K562 (cell line): Measurements from ENCODE around the gene ERBB4. TPM values are rescaled to one million over a fixed set of nuclear protein-coding genes. Genes with fewer than 3 reads are reported as not detected.

Experiments used
- ATAC-seq: fragments of 200-7000 bp; cut with Tn5 transposase; 3 replicates; pipeline ENCODE4 v1.9.1; 2020; ENCODE audit warnings: moderate library complexity
- BruUV-seq: library from RNA; stranded (reverse); fragments of 400-500 nt; replicated peaks from 2 replicates; lab custom pipeline; 2021; lab: Mats Ljungman, UMichigan
- CTCF ChIA-PET: fragments of 300-600 bp; formaldehyde crosslinking; extraction: SDS; loops from one replicate; lab custom pipeline; 2021; ENCODE audit warnings: low intra/inter-chr PET ratio; lab: Yijun Ruan, JAX
- POLR2A ChIA-PET: fragments of 300-600, 350-650 bp; sonication (Branson Sonifier 250); formaldehyde crosslinking; extraction: SDS; loops from one replicate; lab custom pipeline; 2021; ENCODE audit warnings: antibody characterized with exemption, inconsistent platforms; lab: Yijun Ruan, JAX
- DNase-seq, 4 experiments: peaks; one replicate each; pipeline versions ENCODE4 v3.0.0 to v3.0.0-alpha.2; 2011 to 2018; ENCODE audit warnings: low spot score in 3 of 4, mixed read lengths in 3 of 4; ENCODE audit errors: extremely low read depth in 1 of 4
- FAIRE-seq: peaks from 2 replicates; lab custom pipeline; 2011; peaks lifted over from hg19 to GRCh38; lab: Jason Lieb, UNC
- H2AFZ ChIP-seq: 2 replicates; pipeline ENCODE4 v1.6.0; 2011; ENCODE audit warnings: low read depth, low read length, control low read depth, inconsistent platforms
- H3K27ac ChIP-seq: fragments of 200-600 bp; 3 replicates; pipeline ENCODE4 v1.8.0; 2011; ENCODE audit warnings: low read depth, mild to moderate bottlenecking, control low read depth, inconsistent platforms, low read length, moderate library complexity, mixed read lengths; ENCODE audit errors: extremely low read depth
- H3K27me3 ChIP-seq, 2 experiments: fragments of 300-600 bp in 1 of 2; 2 replicates in 1 of 2; 3 replicates in 1 of 2; pipeline versions ENCODE4 v1.6.0 to v1.8.0; 2011; ENCODE audit warnings: inconsistent platforms in 2 of 2, low read length in 2 of 2, mild to moderate bottlenecking in 1 of 2, mixed read lengths in 1 of 2, moderate library complexity in 1 of 2; ENCODE audit not compliant: control insufficient read depth in 2 of 2, insufficient read depth in 2 of 2
- H3K36me3 ChIP-seq: fragments of 300-600 bp; 3 replicates; pipeline ENCODE4 v1.8.0; 2011; ENCODE audit warnings: mild to moderate bottlenecking, low read length, inconsistent platforms; ENCODE audit not compliant: control insufficient read depth, insufficient read depth
- H3K4me1 ChIP-seq, 2 experiments: fragments of 200-600 bp in 1 of 2; replicated peaks in 1 of 2; 2 replicates in 1 of 2; 3 replicates in 1 of 2; pipeline versions ENCODE4 v1.5.1 to v1.8.0; 2011; ENCODE audit warnings: inconsistent platforms in 2 of 2, low read length in 2 of 2, mild to moderate bottlenecking in 1 of 2, mixed read lengths in 1 of 2, moderate library complexity in 1 of 2; ENCODE audit not compliant: control insufficient read depth in 2 of 2, insufficient read depth in 2 of 2
- H3K4me2 ChIP-seq: 2 replicates; pipeline ENCODE4 v1.6.1; 2011; ENCODE audit warnings: low read length, control low read depth, inconsistent platforms, mixed read lengths; ENCODE audit not compliant: insufficient read depth
- H3K4me3 ChIP-seq: fragments of 200-600 bp; sonication (generic), shearing (Covaris generic); 2 replicates; pipeline ENCODE4 v1.5.1; 2016; ENCODE audit warnings: control low read depth, inconsistent platforms
- H3K79me2 ChIP-seq: fragments of 200-600 bp; 3 replicates; pipeline ENCODE4 v1.8.0; 2011; ENCODE audit warnings: low read length, inconsistent platforms; ENCODE audit not compliant: control insufficient read depth, insufficient read depth
- H3K9ac ChIP-seq, 2 experiments: 2 replicates each; pipeline versions ENCODE4 v1.6.0 to v1.6.1; 2011; ENCODE audit warnings: low read depth in 2 of 2, low read length in 2 of 2, control low read depth in 1 of 2, inconsistent platforms in 1 of 2, mild to moderate bottlenecking in 1 of 2, mixed read lengths in 1 of 2; ENCODE audit not compliant: insufficient read depth in 1 of 2
- H3K9me1 ChIP-seq: one replicate; pipeline ENCODE4 v1.6.0; 2011; ENCODE audit warnings: inconsistent platforms, mild to moderate bottlenecking, low read length, moderate library complexity; ENCODE audit not compliant: control insufficient read depth, insufficient read depth
- H3K9me3 ChIP-seq: replicated peaks from 2 replicates; pipeline ENCODE4 v1.5.1; 2011; ENCODE audit warnings: low read depth, low read length, inconsistent platforms; ENCODE audit not compliant: control insufficient read depth, insufficient read depth
- H4K20me1 ChIP-seq: replicated peaks from 2 replicates; pipeline ENCODE4 v1.6.1; 2011; ENCODE audit warnings: low read length, inconsistent platforms, mixed read lengths; ENCODE audit not compliant: control insufficient read depth, insufficient read depth
- BDP1 ChIP-seq: IDR thresholded peaks from 3 replicates; pipeline ENCODE4 v1.6.1; 2011; ENCODE audit not compliant: insufficient read length, insufficient read depth
- EWSR1 ChIP-seq: fragments of 450-650 bp; IDR thresholded peaks from 2 replicates; pipeline ENCODE4 v1.6.1; 2018; ENCODE audit warnings: borderline replicate concordance, mild to moderate bottlenecking, low read depth, moderate library complexity; ENCODE audit not compliant: partially characterized antibody
- JUN ChIP-seq, 2 experiments: sonication (generic) in 1 of 2; formaldehyde crosslinking in 1 of 2; IDR thresholded peaks; 2 replicates each; pipeline versions ENCODE4 v1.6.1 to v1.8.0; 2012 to 2022; ENCODE audit warnings: borderline replicate concordance in 2 of 2, mild to moderate bottlenecking in 2 of 2, improper control_type of control experiment in 1 of 2, low read depth in 1 of 2, low read length in 1 of 2, missing genetic modification reagents in 1 of 2
- MYBL2 ChIP-seq, 2 experiments: fragments of 450-650 bp in 1 of 2; sonication (generic) in 1 of 2; formaldehyde crosslinking in 1 of 2; IDR thresholded peaks; 2 replicates each; pipeline versions ENCODE4 v1.6.1 to v1.8.1; 2017 to 2022; ENCODE audit warnings: borderline replicate concordance in 1 of 2, inconsistent platforms in 1 of 2, low read depth in 1 of 2, mild to moderate bottlenecking in 1 of 2, missing genetic modification reagents in 1 of 2, moderate library complexity in 1 of 2
- PTBP1 ChIP-seq: fragments of 200-400 bp; formaldehyde crosslinking; IDR thresholded peaks from 2 replicates; pipeline ENCODE4 v1.6.1; 2017; ENCODE audit warnings: low read depth, low read length
- RBBP5 ChIP-seq: fragments of 200-600 bp; sonication (generic); IDR thresholded peaks from 2 replicates; pipeline ENCODE4 v1.6.1; 2012; ENCODE audit warnings: borderline replicate concordance, mild to moderate bottlenecking, low read length, control low read depth, inconsistent platforms; ENCODE audit not compliant: insufficient read depth, poor library complexity, severe bottlenecking
- SNRNP70 ChIP-seq: fragments of 200-400 bp; formaldehyde crosslinking; optimal IDR thresholded peaks from 2 replicates; pipeline ENCODE3; 2017; ENCODE audit warnings: low read depth, low read length
- TBP ChIP-seq: optimal IDR thresholded peaks from 2 replicates; pipeline ENCODE3; 2011; ENCODE audit warnings: low read depth, low read length, improper control_type of control experiment
- TSC22D4 ChIP-seq: fragments of 450-650 bp; IDR thresholded peaks from 2 replicates; pipeline ENCODE4 v1.6.1; 2016; ENCODE audit warnings: missing genetic modification characterization, missing biosample characterization, control low read depth
- ZNF408 ChIP-seq: fragments of 250-450 bp; sonication (Bioruptor Pico); IDR thresholded peaks from 2 replicates; pipeline ENCODE4 v1.4.0; 2020; ENCODE audit warnings: low read depth, mild to moderate bottlenecking, moderate library complexity
- ZNF75A ChIP-seq: fragments of 450-650 bp; formaldehyde crosslinking; IDR thresholded peaks from 2 replicates; pipeline ENCODE4 v1.4.0; 2020; ENCODE audit warnings: mild to moderate bottlenecking
- ZZZ3 ChIP-seq: fragments of 450-650 bp; IDR thresholded peaks from 2 replicates; pipeline ENCODE4 v1.6.1; 2016; ENCODE audit warnings: antibody characterized with exemption, mild to moderate bottlenecking, moderate library complexity
- WGBS: fragments of 100-300 bp; shearing (Covaris generic); methylation state at CpG from one replicate; pipeline ENCODE4 v1.1.6; 2016; ENCODE audit warnings: low coverage, mixed read lengths; ENCODE audit not compliant: insufficient coverage; ENCODE audit errors: missing lambda C conversion rate; 5-methylcytosine and 5-hydroxymethylcytosine counted together
- in situ Hi-C: fragments of 300-500 bp; cut with MboI; formaldehyde crosslinking; loops from 4 replicates; pipeline ENCODE4 v1.15.0; 2018; ENCODE audit warnings: inconsistent platforms, mixed read lengths
- intact Hi-C: fragments of 100-400 bp; cut with micrococcal nuclease; formaldehyde crosslinking; loops from 2 replicates; pipeline ENCODE4 v1.14.2; 2022
- polyA plus RNA-seq, 8 experiments: library from polyadenylated mRNA; depleted of rRNA in 4 of 8; stranded (reverse) in 5 of 8; unstranded in 3 of 8; fragments of >200 nt; fragmentation: Nextera tagmentation in 2 of 8; fragmentation: Illumina TruSeq in 1 of 8; extraction: Ambion mirVana in 2 of 8; extraction: Trizol in 1 of 8; gene quantifications; 2 replicates each; pipeline versions ENCODE4 v1.2.1 to v1.2.3, GENCODE V29; 2011 to 2014; ENCODE audit warnings: inconsistent platforms in 1 of 8, missing spikeins in 1 of 8
- total RNA-seq, 7 experiments: library from RNA; depleted of rRNA in 6 of 7; stranded (reverse); fragments of >200 nt in 6 of 7; fragmentation: Illumina TruSeq in 2 of 7; extraction: Trizol in 2 of 7; gene quantifications; 2 replicates each; pipeline versions ENCODE4 v1.2.1 to v1.2.3, GENCODE V29; 2011 to 2021; ENCODE audit warnings: low replicate concordance in 1 of 7
- TF ChIP-seq, protein P1 (sequence below): fragments of 250-450 bp; sonication (Bioruptor Pico); IDR thresholded peaks from 2 replicates; pipeline ENCODE4 v1.8.0; 2022; ENCODE audit warnings: moderate library complexity, mild to moderate bottlenecking, inconsistent platforms

Gene ERBB4
- total and polyA plus RNA-seq, 9 of the 15 experiments (the other 6 are each of a cell fraction or from before 2014, with no cell fraction given): not detected

DNA sequence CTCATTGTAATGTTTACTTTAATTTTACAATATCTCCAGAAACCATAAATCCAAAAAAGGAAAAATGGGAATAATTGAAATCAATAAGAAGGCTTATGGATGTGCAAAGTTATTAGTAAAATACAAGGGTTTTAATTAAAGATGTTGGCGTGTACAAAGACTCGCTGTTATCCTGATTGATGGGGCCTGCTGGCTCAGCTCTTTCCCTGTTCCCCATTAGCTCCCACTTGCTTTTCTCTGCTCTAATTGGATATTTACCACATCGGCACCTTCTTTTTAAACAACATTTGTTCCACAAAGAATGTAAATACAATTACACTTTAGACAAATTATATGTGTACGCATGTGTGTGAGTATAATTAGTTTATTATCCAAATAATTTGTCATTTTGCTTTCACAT is 796.6 kb downstream of the ERBB4 start:
- no peak overlapping the region for H3K4me2 ChIP-seq
- intact Hi-C loops: no loop called here
- no peaks in the 10 kb centered on the region for H3K9me1 ChIP-seq
- no peaks in the 10 kb centered on the region for H3K27me3 ChIP-seq
- H3K79me2 ChIP-seq: no peaks in the 10 kb centered on the region
- no peak overlapping the region for H2AFZ ChIP-seq
- BruUV-seq: no TSS peak
- 5% methylated on average over 4 of the region's 4 CpGs for WGBS
- no peak overlapping the region for H3K27ac ChIP-seq
- no peaks in the 10 kb centered on the region for H3K4me1 ChIP-seq
- no peak overlapping the region for H3K9ac ChIP-seq
- ChIA-PET CTCF (no interaction called here), POLR2A (no interaction called here)
- TF ChIP-seq EWSR1 (no peak), ZZZ3 (no peak), TSC22D4 (tag) (no peak)
- in situ Hi-C loops: no loop called here
- H3K4me3 ChIP-seq: no peak overlapping the region
- ATAC-seq: no peak
- H3K36me3 ChIP-seq: no peaks in the 10 kb centered on the region
- no peak for DNase-seq
- H4K20me1 ChIP-seq: no peaks in the 10 kb centered on the region
- H3K9me3 ChIP-seq: no peaks in the 10 kb centered on the region
- FAIRE-seq: no peak

DNA sequence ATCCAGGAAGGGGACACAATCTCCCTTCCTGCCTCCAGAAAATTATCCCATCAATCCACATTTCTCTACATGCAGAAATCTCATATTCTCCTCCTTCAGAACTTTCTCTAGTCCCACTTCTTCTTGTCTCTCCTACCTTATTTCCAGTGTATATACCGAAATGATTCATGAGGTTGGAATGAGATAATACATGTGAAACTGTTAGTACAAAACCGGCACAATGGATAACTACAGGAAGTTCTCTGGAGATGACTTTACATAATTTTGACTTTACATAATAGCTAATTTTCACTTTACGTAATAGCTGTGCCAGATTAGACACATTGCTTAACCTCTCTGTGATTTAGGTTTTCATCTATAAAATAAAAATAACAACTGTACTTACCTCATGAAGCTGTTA is 801.3 kb downstream of the ERBB4 start:
- H3K27me3 ChIP-seq: no peaks in the 10 kb centered on the region
- no peak overlapping the region for H3K9ac ChIP-seq
- 6% methylated on average over 3 of the region's 3 CpGs for WGBS
- no peak overlapping the region for H3K27ac ChIP-seq
- H2AFZ ChIP-seq: no peak overlapping the region
- no peak for ATAC-seq
- H3K4me3 ChIP-seq: no peak overlapping the region
- no peak overlapping the region for H3K4me2 ChIP-seq
- H3K4me1 ChIP-seq: no peaks in the 10 kb centered on the region
- no peak for DNase-seq
- ChIA-PET POLR2A (no interaction called here), CTCF (no interaction called here)
- H3K9me3 ChIP-seq: no peaks in the 10 kb centered on the region
- in situ Hi-C loops: no loop called here
- FAIRE-seq: no peak
- TF ChIP-seq PTBP1 (no peak), TBP (no peak), SNRNP70 (no peak), RBBP5 (no peak), BDP1 (no peak), ZNF408 (CRISPR knock-in tag) (no peak), MYBL2 (IDR thresholded peaks at IDR 0.05; ENCODE audit: low read depth) (no peak), MYBL2 (CRISPR knock-in tag; IDR thresholded peaks at IDR 0.05; ENCODE audit: borderline replicate concordance) (no peak), JUN (IDR thresholded peaks at IDR 0.05; ENCODE audit: borderline replicate concordance, low read depth, low read length) (no peak), JUN (CRISPR knock-in tag; IDR thresholded peaks at IDR 0.05; ENCODE audit: borderline replicate concordance) (no peak), ZNF75A (CRISPR knock-in tag) (no peak)
- TF ChIP-seq, protein P1, sequence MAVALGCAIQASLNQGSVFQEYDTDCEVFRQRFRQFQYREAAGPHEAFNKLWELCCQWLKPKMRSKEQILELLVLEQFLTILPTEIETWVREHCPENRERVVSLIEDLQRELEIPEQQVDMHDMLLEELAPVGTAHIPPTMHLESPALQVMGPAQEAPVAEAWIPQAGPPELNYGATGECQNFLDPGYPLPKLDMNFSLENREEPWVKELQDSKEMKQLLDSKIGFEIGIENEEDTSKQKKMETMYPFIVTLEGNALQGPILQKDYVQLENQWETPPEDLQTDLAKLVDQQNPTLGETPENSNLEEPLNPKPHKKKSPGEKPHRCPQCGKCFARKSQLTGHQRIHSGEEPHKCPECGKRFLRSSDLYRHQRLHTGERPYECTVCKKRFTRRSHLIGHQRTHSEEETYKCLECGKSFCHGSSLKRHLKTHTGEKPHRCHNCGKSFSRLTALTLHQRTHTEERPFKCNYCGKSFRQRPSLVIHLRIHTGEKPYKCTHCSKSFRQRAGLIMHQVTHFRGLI: no peak
- H3K79me2 ChIP-seq: no peaks in the 10 kb centered on the region
- H3K9me1 ChIP-seq: no peaks in the 10 kb centered on the region
- H3K36me3 ChIP-seq: no peaks in the 10 kb centered on the region
- no peaks in the 10 kb centered on the region for H4K20me1 ChIP-seq
- intact Hi-C loops: no loop called here
- BruUV-seq: no TSS peak
